DMS 273 (cell line): ENCODE results near the gene CALU.

Source experiments
- DNase-seq: peaks from one replicate; lab custom pipeline; 2025; ENCODE audit not compliant: unreplicated experiment; lab: John Stamatoyannopoulos, UW

CALU gene

GRCh38 chr7:128783143-128783861 lies 44.1 kb downstream of the CALU start:
- peak; percentile 95 for DNase-seq

- no peak for DNase-seq
These were observed 46.6 kb downstream of the CALU start for GRCh38 chr7:128785738-128786137.

GRCh38 chr7:128788446-128789412 lies 49.6 kb downstream of the CALU start:
- no peak for DNase-seq

GRCh38 chr7:128790315-128791041 lies 51.3 kb downstream of the CALU start:
- DNase-seq = no peak

GRCh38 chr7:128791121-128791971 lies 52.2 kb downstream of the CALU start, which contains the start of gene CCDC136:
TSS of gene CCDC136 (plus strand) at chr7:128791968. CDS start at chr7:128792412, 444 bp downstream.
- DNase-seq = peak; percentile 91

GRCh38 chr7:128791972-128792327 lies 52.8 kb downstream of the CALU start:
- peak; percentile 61 for DNase-seq

GRCh38 chr7:128792471-128793180 lies 53.5 kb downstream of the CALU start:
- DNase-seq = peak; percentile 84

GRCh38 chr7:128793181-128793547 lies 54.0 kb downstream of the CALU start:
- DNase-seq = no peak

- DNase-seq = no peak
These were observed 54.9 kb downstream of the CALU start for GRCh38 chr7:128794020-128794419.

- DNase-seq = no peak
These were observed 55.3 kb downstream of the CALU start for GRCh38 chr7:128794436-128794835.

- no peak for DNase-seq
These were observed 56.0 kb downstream of the CALU start for GRCh38 chr7:128795129-128795528.

- DNase-seq = no peak
These were observed 57.2 kb downstream of the CALU start for GRCh38 chr7:128796327-128796726.

GRCh38 chr7:128799451-128799850 lies 60.3 kb downstream of the CALU start:
- no peak for DNase-seq

GRCh38 chr7:128800567-128800966 lies 61.4 kb downstream of the CALU start:
- no peak for DNase-seq

- DNase-seq = no peak
These were observed 61.8 kb downstream of the CALU start for GRCh38 chr7:128801003-128801402.

GRCh38 chr7:128801667-128802418 lies 62.7 kb downstream of the CALU start:
- no peak for DNase-seq

GRCh38 chr7:128804484-128804883 lies 65.3 kb downstream of the CALU start:
- no peak for DNase-seq

GRCh38 chr7:128805225-128805624 lies 66.1 kb downstream of the CALU start:
- no peak for DNase-seq

GRCh38 chr7:128807191-128807590 lies 68.0 kb downstream of the CALU start:
- peak; percentile 44 for DNase-seq
